ENCODE results near the gene AP2A1. TPM values are rescaled to one million over a fixed set of nuclear protein-coding genes. Genes with fewer than 3 reads are reported as not detected.
A peak's percentile ranks its signal among the peaks of the same experiment; 100 is the strongest.

Gene AP2A1
- total and polyA plus RNA-seq, 2 of the 13 experiments (the other 11 are each of a cell fraction or from before 2014, with no cell fraction given): 22.7 to 39.7 TPM

GRCh38 chr19:49799798-49800376, 33.1 kb downstream of the AP2A1 start:
- Histone ChIP-seq H3K4me1 (ENCODE audit: insufficient read depth, low read length) (no peaks in the 10 kb centered on the region), H3K9ac (ENCODE audit: insufficient read depth, low read depth, low read length) (no peak overlapping the region), H3K4me3 (replicated peaks in 1 of 3; ENCODE audit: insufficient read depth in 1 of 3, low read depth in 2 of 3, low read length in 3 of 3) (no peak overlapping the region), H2AFZ (ENCODE audit: low read length) (no peak overlapping the region), H3K27me3 (ENCODE audit: control insufficient read depth in 1 of 2, insufficient read depth in 2 of 2, low read length in 2 of 2) (no peaks in the 10 kb centered on the region), H3K9me3 (ENCODE audit: low read length) (no peaks in the 10 kb centered on the region), H3K4me2 (ENCODE audit: low read depth, low read length) (no peak overlapping the region), H3K36me3 (replicated peaks in 1 of 2; ENCODE audit: control insufficient read depth in 1 of 2, insufficient read depth in 2 of 2, low read length in 2 of 2) (peaks cover 17 to 60% of the 10 kb centered on the region in 2 experiments; a peak in 4 of 5 replicates), H3K79me2 (ENCODE audit: insufficient read depth, low read length) (no peaks in the 10 kb centered on the region), H4K20me1 (ENCODE audit: insufficient read depth, low read length) (no peaks in the 10 kb centered on the region), H3K27ac (ENCODE audit: extremely low read length, insufficient read depth, low read length) (no peak overlapping the region)
- FAIRE-seq (no peak), DNase-seq (ENCODE audit: low spot score) (no peak), ATAC-seq (peak; percentile 22; the same call in 1 of the 3 replicates)
- in situ Hi-C loops (cut with HindIII; ENCODE audit: extremely low pct_ligation_motif_present, low pct_unique_long_range_greater_than_20kb): no loop called here
- 98% methylated on average over 7 of the region's 25 CpGs for WGBS (ENCODE audit: low lambda C conversion rate)
- intact Hi-C loops (cut with micrococcal nuclease; ENCODE audit: unreplicated experiment): no loop called here
- POLR2A ChIA-PET: no interaction called here
- BruUV-seq (replicated peaks): no TSS peak
- CTCF ChIA-PET (ENCODE audit: low intra/inter-chr PET ratio, low total read pairs): no interaction called here
- TF ChIP-seq, protein P1, sequence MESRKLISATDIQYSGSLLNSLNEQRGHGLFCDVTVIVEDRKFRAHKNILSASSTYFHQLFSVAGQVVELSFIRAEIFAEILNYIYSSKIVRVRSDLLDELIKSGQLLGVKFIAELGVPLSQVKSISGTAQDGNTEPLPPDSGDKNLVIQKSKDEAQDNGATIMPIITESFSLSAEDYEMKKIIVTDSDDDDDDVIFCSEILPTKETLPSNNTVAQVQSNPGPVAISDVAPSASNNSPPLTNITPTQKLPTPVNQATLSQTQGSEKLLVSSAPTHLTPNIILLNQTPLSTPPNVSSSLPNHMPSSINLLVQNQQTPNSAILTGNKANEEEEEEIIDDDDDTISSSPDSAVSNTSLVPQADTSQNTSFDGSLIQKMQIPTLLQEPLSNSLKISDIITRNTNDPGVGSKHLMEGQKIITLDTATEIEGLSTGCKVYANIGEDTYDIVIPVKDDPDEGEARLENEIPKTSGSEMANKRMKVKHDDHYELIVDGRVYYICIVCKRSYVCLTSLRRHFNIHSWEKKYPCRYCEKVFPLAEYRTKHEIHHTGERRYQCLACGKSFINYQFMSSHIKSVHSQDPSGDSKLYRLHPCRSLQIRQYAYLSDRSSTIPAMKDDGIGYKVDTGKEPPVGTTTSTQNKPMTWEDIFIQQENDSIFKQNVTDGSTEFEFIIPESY (CRISPR knock-in tag; IDR thresholded peaks at IDR 0.05): 0 out of 2 replicates have a peak, but pooled peaks have one; percentile 5
- TF ChIP-seq STAG1 (CRISPR knock-in tag; IDR thresholded peaks at IDR 0.05): peak; percentile 8; the same call in 1 of the 2 replicates
- TF ChIP-seq, protein P2, sequence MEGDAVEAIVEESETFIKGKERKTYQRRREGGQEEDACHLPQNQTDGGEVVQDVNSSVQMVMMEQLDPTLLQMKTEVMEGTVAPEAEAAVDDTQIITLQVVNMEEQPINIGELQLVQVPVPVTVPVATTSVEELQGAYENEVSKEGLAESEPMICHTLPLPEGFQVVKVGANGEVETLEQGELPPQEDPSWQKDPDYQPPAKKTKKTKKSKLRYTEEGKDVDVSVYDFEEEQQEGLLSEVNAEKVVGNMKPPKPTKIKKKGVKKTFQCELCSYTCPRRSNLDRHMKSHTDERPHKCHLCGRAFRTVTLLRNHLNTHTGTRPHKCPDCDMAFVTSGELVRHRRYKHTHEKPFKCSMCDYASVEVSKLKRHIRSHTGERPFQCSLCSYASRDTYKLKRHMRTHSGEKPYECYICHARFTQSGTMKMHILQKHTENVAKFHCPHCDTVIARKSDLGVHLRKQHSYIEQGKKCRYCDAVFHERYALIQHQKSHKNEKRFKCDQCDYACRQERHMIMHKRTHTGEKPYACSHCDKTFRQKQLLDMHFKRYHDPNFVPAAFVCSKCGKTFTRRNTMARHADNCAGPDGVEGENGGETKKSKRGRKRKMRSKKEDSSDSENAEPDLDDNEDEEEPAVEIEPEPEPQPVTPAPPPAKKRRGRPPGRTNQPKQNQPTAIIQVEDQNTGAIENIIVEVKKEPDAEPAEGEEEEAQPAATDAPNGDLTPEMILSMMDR (CRISPR knock-in tag; IDR thresholded peaks at IDR 0.05): peak; percentile 51
- no peak for TF ChIP-seq ZFP37 (CRISPR knock-in tag; IDR thresholded peaks at IDR 0.05; ENCODE audit: borderline replicate concordance)
